GM10248 (cell line): ENCODE data around the gene CALML5.

ENCODE experiments used
- CTCF ChIA-PET: fragments of 300-600 bp; sonication (Branson Sonifier 250); formaldehyde crosslinking; extraction: SDS; loops from one replicate; lab custom pipeline; 2021; ENCODE audit warnings: antibody characterized with exemption; lab: Yijun Ruan, JAX
- POLR2A ChIA-PET: fragments of 350-650 bp; sonication (Branson Sonifier 250); formaldehyde crosslinking; extraction: SDS; loops from one replicate; lab custom pipeline; 2020; ENCODE audit warnings: antibody characterized with exemption; lab: Yijun Ruan, JAX
- DNase-seq: peaks from one replicate; pipeline ENCODE4 v3.0.0; 2012; ENCODE audit errors: extremely low spot score
- TF ChIP-seq, protein P1 (sequence below): IDR thresholded peaks from 2 replicates; pipeline ENCODE4 v1.5.1; 2012; ENCODE audit warnings: mild to moderate bottlenecking, low read depth; ENCODE audit errors: extremely low read depth, missing control alignments, control extremely low read depth

CALML5 gene

DNA sequence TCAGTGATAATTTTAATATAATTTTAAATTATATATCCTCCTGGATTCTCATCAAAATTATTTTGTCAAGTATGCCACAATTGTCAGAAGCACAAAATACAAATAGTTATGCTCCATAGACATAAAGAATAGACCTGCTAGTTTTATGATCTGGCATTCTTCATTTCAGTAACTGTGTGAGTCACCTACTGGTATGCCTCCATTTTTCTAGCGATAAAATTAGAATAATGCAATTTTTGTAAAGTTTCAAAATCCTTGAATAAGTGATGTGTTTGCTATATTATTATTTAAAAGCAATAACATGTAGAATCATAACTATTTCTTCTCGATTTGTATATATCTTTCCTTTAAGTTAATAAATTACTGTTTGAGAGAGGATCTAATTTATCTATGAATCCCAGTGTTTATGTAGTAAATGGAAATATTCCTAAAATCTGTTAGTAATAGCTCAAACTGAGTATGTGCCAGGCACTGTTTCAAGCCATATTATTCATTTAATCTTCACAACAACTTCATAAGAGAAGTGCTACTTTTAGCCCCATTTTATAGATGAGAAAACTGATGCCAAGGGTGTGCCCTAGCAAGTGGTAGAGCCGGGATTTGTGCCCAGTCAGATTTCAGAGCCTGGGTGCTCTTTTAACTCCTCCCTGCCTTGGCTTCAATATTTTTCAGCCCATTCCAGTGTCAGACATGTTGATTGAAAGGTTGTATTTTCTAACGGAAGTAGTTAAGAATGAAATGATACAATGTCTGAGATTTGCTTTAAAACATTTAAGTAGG is 48.6 kb downstream of the CALML5 start:
- no peak for DNase-seq
- CTCF ChIA-PET = interaction anchor here (0.6 kb wide), 1 partner anchor 9 kb away, joined by 3 read pairs; no protein-coding TSS in a partner anchor
- POLR2A ChIA-PET = no interaction called here
- TF ChIP-seq, protein P1, sequence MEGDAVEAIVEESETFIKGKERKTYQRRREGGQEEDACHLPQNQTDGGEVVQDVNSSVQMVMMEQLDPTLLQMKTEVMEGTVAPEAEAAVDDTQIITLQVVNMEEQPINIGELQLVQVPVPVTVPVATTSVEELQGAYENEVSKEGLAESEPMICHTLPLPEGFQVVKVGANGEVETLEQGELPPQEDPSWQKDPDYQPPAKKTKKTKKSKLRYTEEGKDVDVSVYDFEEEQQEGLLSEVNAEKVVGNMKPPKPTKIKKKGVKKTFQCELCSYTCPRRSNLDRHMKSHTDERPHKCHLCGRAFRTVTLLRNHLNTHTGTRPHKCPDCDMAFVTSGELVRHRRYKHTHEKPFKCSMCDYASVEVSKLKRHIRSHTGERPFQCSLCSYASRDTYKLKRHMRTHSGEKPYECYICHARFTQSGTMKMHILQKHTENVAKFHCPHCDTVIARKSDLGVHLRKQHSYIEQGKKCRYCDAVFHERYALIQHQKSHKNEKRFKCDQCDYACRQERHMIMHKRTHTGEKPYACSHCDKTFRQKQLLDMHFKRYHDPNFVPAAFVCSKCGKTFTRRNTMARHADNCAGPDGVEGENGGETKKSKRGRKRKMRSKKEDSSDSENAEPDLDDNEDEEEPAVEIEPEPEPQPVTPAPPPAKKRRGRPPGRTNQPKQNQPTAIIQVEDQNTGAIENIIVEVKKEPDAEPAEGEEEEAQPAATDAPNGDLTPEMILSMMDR = no peak

DNA sequence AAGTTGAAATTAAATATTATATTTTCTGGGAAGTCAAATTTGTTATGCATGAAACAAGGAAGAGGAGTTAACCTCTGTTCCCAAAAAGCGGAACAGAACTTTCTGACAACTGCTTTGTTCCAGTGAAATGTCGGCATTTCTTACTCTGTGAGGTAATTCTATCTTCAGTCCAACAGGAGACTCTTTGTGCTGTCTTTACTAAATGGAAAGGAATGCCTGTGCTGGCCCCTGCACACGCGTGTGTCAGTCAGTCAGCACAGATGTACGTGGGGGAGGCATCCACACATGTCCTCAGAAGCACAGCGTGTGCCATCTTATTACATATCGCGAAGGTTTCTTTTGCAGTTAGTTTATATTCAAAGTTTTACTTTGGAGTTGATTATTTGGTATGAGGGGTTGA is 49.5 kb downstream of the CALML5 start:
- CTCF ChIA-PET = no interaction called here
- TF ChIP-seq, protein P1 = no peak
- DNase-seq = no peak
- POLR2A ChIA-PET = no interaction called here

DNA sequence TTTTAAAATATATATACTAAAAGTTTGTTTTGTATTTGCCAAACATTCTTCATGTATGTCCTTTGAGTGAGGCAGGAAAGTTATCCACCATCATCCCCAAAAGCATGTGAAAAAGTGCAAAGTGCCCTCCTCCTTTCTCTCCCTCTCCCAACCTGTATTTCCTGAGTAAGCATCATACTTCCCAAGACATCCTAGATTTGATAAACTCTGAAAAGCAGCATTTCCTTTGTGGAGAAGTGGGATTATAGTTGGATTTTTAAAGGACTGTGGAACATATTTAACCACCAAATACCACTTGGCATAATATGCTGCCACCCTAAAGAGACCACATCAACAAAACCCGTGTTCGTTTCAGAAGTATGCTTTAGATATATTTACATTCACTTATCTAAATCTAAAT is 50.1 kb downstream of the CALML5 start:
- ChIA-PET CTCF (no interaction called here), POLR2A (no interaction called here)
- no peak for DNase-seq
- TF ChIP-seq, protein P1 = no peak
